GM12878 (cell line): ENCODE measurements around the gene GAS2. TPM values are rescaled to one million over a fixed set of nuclear protein-coding genes. Genes with fewer than 3 reads are reported as not detected.
A peak's percentile ranks its signal among the peaks of the same experiment; 100 is the strongest.

Source experiments
- ATAC-seq: fragments of 200-7000 bp; cut with Tn5 transposase; 3 replicates; pipeline ENCODE4 v1.9.1; 2020; ENCODE audit warnings: mild to moderate bottlenecking, moderate library complexity
- BruUV-seq: library from RNA; stranded (reverse); fragments of 400-500 nt; replicated peaks from 2 replicates; lab custom pipeline; 2021; lab: Mats Ljungman, UMichigan
- CTCF ChIA-PET: fragments of 300-600 bp; sonication (Branson Sonifier 250); formaldehyde crosslinking; extraction: SDS; loops from one replicate; lab custom pipeline; 2021; ENCODE audit warnings: inconsistent platforms; lab: Yijun Ruan, JAX
- POLR2A ChIA-PET: fragments of 350-600 bp; formaldehyde crosslinking; extraction: SDS; loops from one replicate; lab custom pipeline; 2021; ENCODE audit warnings: inconsistent platforms; lab: Charles Lee
- RAD21 ChIA-PET: fragments of 300-600 bp; sonication (Branson Sonifier 250); formaldehyde crosslinking; loops from one replicate; lab custom pipeline; 2023; ENCODE audit warnings: antibody characterized with exemption; ENCODE audit not compliant: unreplicated experiment; lab: Charles Lee
- SMC1A ChIA-PET: fragments of 300-600 bp; sonication (Branson Sonifier 250); formaldehyde crosslinking; loops from one replicate; lab custom pipeline; 2023; ENCODE audit not compliant: unreplicated experiment, uncharacterized antibody; lab: Charles Lee
- DNase-seq: peaks from one replicate; pipeline ENCODE4 v3.0.0-alpha.2; 2011; ENCODE audit warnings: low read depth, low spot score
- FAIRE-seq: peaks from 3 replicates; lab custom pipeline; 2011; peaks lifted over from hg19 to GRCh38; lab: Jason Lieb, UNC
- H2AFZ ChIP-seq: 2 replicates; pipeline ENCODE4 v1.6.0; 2011; ENCODE audit warnings: low read depth, low read length, control low read depth; ENCODE audit not compliant: control insufficient read depth
- H3K27ac ChIP-seq: 2 replicates; pipeline ENCODE4 v1.5.1; 2011; ENCODE audit warnings: control low read depth; ENCODE audit not compliant: control insufficient read depth, insufficient read depth
- H3K27me3 ChIP-seq, 2 experiments: replicated peaks in 1 of 2; 2 replicates each; pipeline versions ENCODE4 v1.6.0 to v1.6.1; 2011; ENCODE audit warnings: low read length in 1 of 2; ENCODE audit not compliant: control insufficient read depth in 2 of 2, insufficient read depth in 2 of 2
- H3K36me3 ChIP-seq, 2 experiments: 2 replicates each; pipeline ENCODE4 v1.5.1; 2011; ENCODE audit warnings: low read length in 1 of 2; ENCODE audit not compliant: control insufficient read depth in 2 of 2, insufficient read depth in 2 of 2
- H3K4me1 ChIP-seq: 2 replicates; pipeline ENCODE4 v1.6.1; 2011; ENCODE audit warnings: mild to moderate bottlenecking, low read length, moderate library complexity, mixed read lengths; ENCODE audit not compliant: control insufficient read depth, insufficient read depth
- H3K4me2 ChIP-seq: 2 replicates; pipeline ENCODE4 v1.6.0; 2011; ENCODE audit warnings: control low read depth; ENCODE audit not compliant: control insufficient read depth, insufficient read depth
- H3K4me3 ChIP-seq: fragments of 200-600 bp; sonication (generic); 2 replicates; pipeline ENCODE4 v1.5.1; 2016
- H3K79me2 ChIP-seq: 2 replicates; pipeline ENCODE4 v1.6.0; 2011; ENCODE audit warnings: low read length; ENCODE audit not compliant: control insufficient read depth, insufficient read depth
- H3K9ac ChIP-seq: 2 replicates; pipeline ENCODE4 v1.8.0; 2011; ENCODE audit warnings: low read length, control low read depth, mixed read lengths; ENCODE audit not compliant: control insufficient read depth, insufficient read depth
- H3K9me3 ChIP-seq: replicated peaks from 3 replicates; pipeline ENCODE4 v1.5.1; 2011; ENCODE audit warnings: mild to moderate bottlenecking, low read length; ENCODE audit not compliant: control insufficient read depth, insufficient read depth
- H4K20me1 ChIP-seq: 2 replicates; pipeline ENCODE4 v1.6.0; 2011; ENCODE audit not compliant: control insufficient read depth, insufficient read depth
- CBX5 ChIP-seq: sonication (generic); IDR thresholded peaks from 2 replicates; pipeline ENCODE4 v1.6.1; 2016; ENCODE audit warnings: low read depth, moderate library complexity, mild to moderate bottlenecking, inconsistent platforms
- CEBPZ ChIP-seq: fragments of 150-350 bp; IDR thresholded peaks from 2 replicates; pipeline ENCODE4 v1.6.1; 2016; ENCODE audit warnings: low read depth, low read length
- HSF1 ChIP-seq: fragments of 150-350 bp; IDR thresholded peaks from 2 replicates; pipeline ENCODE4 v1.6.1; 2014; ENCODE audit warnings: mild to moderate bottlenecking, low read depth, low read length
- IRF3 ChIP-seq: fragments of 450-650 bp; IDR thresholded peaks from 2 replicates; pipeline ENCODE4 v1.6.1; 2014; ENCODE audit warnings: mild to moderate bottlenecking
- NFYA ChIP-seq: IDR thresholded peaks from 2 replicates; pipeline ENCODE4 v1.6.1; 2011; ENCODE audit warnings: low read depth, mild to moderate bottlenecking, low read length, improper control_type of control experiment, borderline replicate concordance
- PML ChIP-seq: IDR thresholded peaks from 2 replicates; pipeline ENCODE4 v1.6.1; 2012; ENCODE audit warnings: low read length, inconsistent platforms
- POLR2A ChIP-seq: IDR thresholded peaks from 2 replicates; pipeline ENCODE4 v1.6.1; 2011; ENCODE audit warnings: low read depth, mild to moderate bottlenecking, low read length
- RELB ChIP-seq: fragments of 450-650 bp; IDR thresholded peaks from 2 replicates; pipeline ENCODE4 v1.6.1; 2017; ENCODE audit warnings: low read depth, mild to moderate bottlenecking, moderate library complexity
- SMAD5 ChIP-seq: IDR thresholded peaks from 2 replicates; pipeline ENCODE4 v1.6.1; 2016; ENCODE audit warnings: antibody characterized with exemption, low read depth
- TCF12 ChIP-seq: IDR thresholded peaks from 2 replicates; pipeline ENCODE4 v1.6.1; 2011; ENCODE audit warnings: low read depth, mild to moderate bottlenecking, low read length
- ZBED1 ChIP-seq: IDR thresholded peaks from 2 replicates; pipeline ENCODE4 v1.6.1; 2016; ENCODE audit warnings: borderline replicate concordance
- ZNF24 ChIP-seq: fragments of 450-650 bp; IDR thresholded peaks from 2 replicates; pipeline ENCODE4 v1.6.1; 2017; ENCODE audit warnings: antibody characterized with exemption, mild to moderate bottlenecking
- ZNF384 ChIP-seq: IDR thresholded peaks from 2 replicates; pipeline ENCODE4 v1.6.1; 2012; ENCODE audit warnings: low read depth, mild to moderate bottlenecking, low read length, improper control_type of control experiment, borderline replicate concordance
- WGBS: methylation state at CpG from one replicate; pipeline ENCODE4 v1.1.6; 2016; ENCODE audit warnings: low lambda C conversion rate; ENCODE audit not compliant: insufficient replicate concordance, insufficient coverage; ENCODE audit errors: missing lambda C conversion rate; 5-methylcytosine and 5-hydroxymethylcytosine counted together
- in situ Hi-C: fragments of 300-500 bp; cut with MboI; formaldehyde crosslinking; loops from 9 replicates; pipeline ENCODE4 v1.14.3; 2018; ENCODE audit warnings: mixed read lengths
- intact Hi-C: fragments of 100-400 bp; cut with micrococcal nuclease; formaldehyde crosslinking; loops from one replicate; pipeline ENCODE4 v1.14.2; 2022; ENCODE audit not compliant: unreplicated experiment
- polyA plus RNA-seq, 11 experiments: library from polyadenylated mRNA; depleted of rRNA in 4 of 11; unstranded in 6 of 11; stranded (reverse) in 5 of 11; fragments of >200 nt; fragmentation: Nextera tagmentation in 4 of 11; fragmentation: Illumina TruSeq in 1 of 11; extraction: Ambion mirVana in 4 of 11; extraction: Trizol in 1 of 11; gene quantifications; 1 replicate in 1 of 11; 2 replicates in 10 of 11; pipeline versions ENCODE4 v1.2.1 to v1.2.3, GENCODE V29; 2011 to 2016; ENCODE audit warnings: inconsistent platforms in 2 of 11, missing spikeins in 2 of 11, low read depth in 1 of 11
- total RNA-seq, 4 experiments: library from RNA; depleted of rRNA in 3 of 4; stranded (reverse); fragments of >200 nt in 3 of 4; fragmentation: Illumina TruSeq in 1 of 4; extraction: Trizol in 1 of 4; gene quantifications; 2 replicates each; pipeline versions ENCODE4 v1.2.1 to v1.2.3, GENCODE V29; 2013 to 2021

The GAS2 gene
- total and polyA plus RNA-seq, 10 of the 15 experiments (the other 5 are each of a cell fraction or from before 2014, with no cell fraction given) = 16.4 to 81.4 (median 26.2) TPM

- TF ChIP-seq NFYA = no peak
- TF ChIP-seq ZBED1 = no peak
- peak; percentile 52; the same call in 1 of the 2 replicates for TF ChIP-seq TCF12
- peak; percentile 38; the same call in 1 of the 2 replicates for TF ChIP-seq RELB
- TF ChIP-seq ZNF384 = no peak
- TF ChIP-seq HSF1 = no peak
Observed at GRCh38 chr11:22829231-22830081, 163.0 kb downstream of the GAS2 start, which contains the start of gene SVIP (continued).

- ChIA-PET RAD21 (interaction anchor here (0.7 to 2.4 kb wide), 15 partner anchors 10 to 659 kb away, joined by 3 to 39 read pairs (median 5); no protein-coding TSS in a partner anchor), CTCF (interaction anchor here (0.6 to 5.0 kb wide), 26 partner anchors 8 to 648 kb away, joined by 3 to 42 read pairs (median 6); partner anchors contain the start of gene GAS2), SMC1A (interaction anchor here (0.6 to 3.1 kb wide), 17 partner anchors 8 to 659 kb away, joined by 3 to 30 read pairs (median 5); no protein-coding TSS in a partner anchor), POLR2A (interaction anchor here (0.6 to 2.5 kb wide), 6 partner anchors 42 to 461 kb away, joined by 3 to 10 read pairs (median 4); partner anchors contain the start of gene FANCF)
- Histone ChIP-seq H3K4me1 (no peaks in the 10 kb centered on the region), H4K20me1 (no peaks in the 10 kb centered on the region), H2AFZ (peak overlapping the region; percentile 96), H3K9ac (no peak overlapping the region), H3K9me3 (no peaks in the 10 kb centered on the region), H3K27me3 (no peaks in the 10 kb centered on the region), H3K4me2 (peak overlapping the region; percentile 78; the same call in 1 of the 2 replicates), H3K36me3 (no peaks in the 10 kb centered on the region), H3K27ac (no peak overlapping the region), H3K4me3 (0 out of 2 replicates have a peak overlapping the region, but pooled peaks have one; percentile 57), H3K79me2 (peaks cover 13% of the 10 kb centered on the region)
- in situ Hi-C loops (no loop called here), intact Hi-C loops (no loop called here)
- WGBS = 18% methylated on average over 4 of the region's 4 CpGs
- FAIRE-seq (no peak), ATAC-seq (no peak), DNase-seq (no peak)
- no peak for TF ChIP-seq ZNF384
- no peak for TF ChIP-seq CEBPZ
- TF ChIP-seq ZNF24 = no peak
- TF ChIP-seq CBX5 = no peak
- no peak for TF ChIP-seq POLR2A
- TF ChIP-seq PML = no peak
- TF ChIP-seq IRF3 = no peak
- TF ChIP-seq SMAD5 = no peak
- no TSS peak for BruUV-seq
Observed at GRCh38 chr11:22830082-22830414, 163.6 kb downstream of the GAS2 start.
